Activated naive CD8-positive, alpha-beta T cell treated with anti-CD3 and anti-CD28 coated beads, Interleukin-2, amount 50 U/mL, for 24 hours (primary cell): ENCODE results near the gene SKAP2.
A peak's percentile ranks its signal among the peaks of the same experiment; 100 is the strongest.

Source experiments
- ATAC-seq: fragments of 150-1000 bp; cut with Tn5 transposase; one replicate; pipeline ENCODE4 v1.10.0; 2021
- DNase-seq: peaks from one replicate; pipeline ENCODE4 v3.0.0; 2021
- H3K27ac Mint-ChIP-seq: one replicate; pipeline ENCODE4 v1.8.0; 2021; ENCODE audit warnings: mild to moderate bottlenecking, mixed read lengths
- H3K27me3 Mint-ChIP-seq: one replicate; pipeline ENCODE4 v1.8.0; 2021; ENCODE audit warnings: mixed read lengths
- H3K36me3 Mint-ChIP-seq: one replicate; pipeline ENCODE4 v1.8.0; 2021; ENCODE audit warnings: low read depth, mixed read lengths
- H3K4me1 Mint-ChIP-seq: one replicate; pipeline ENCODE4 v1.8.0; 2021; ENCODE audit warnings: mixed read lengths
- H3K4me3 Mint-ChIP-seq: one replicate; pipeline ENCODE4 v1.8.0; 2021; ENCODE audit warnings: mild to moderate bottlenecking, moderate library complexity, mixed read lengths
- H3K9me3 Mint-ChIP-seq: one replicate; pipeline ENCODE4 v1.8.0; 2021; ENCODE audit warnings: mixed read lengths

The SKAP2 gene

DNA sequence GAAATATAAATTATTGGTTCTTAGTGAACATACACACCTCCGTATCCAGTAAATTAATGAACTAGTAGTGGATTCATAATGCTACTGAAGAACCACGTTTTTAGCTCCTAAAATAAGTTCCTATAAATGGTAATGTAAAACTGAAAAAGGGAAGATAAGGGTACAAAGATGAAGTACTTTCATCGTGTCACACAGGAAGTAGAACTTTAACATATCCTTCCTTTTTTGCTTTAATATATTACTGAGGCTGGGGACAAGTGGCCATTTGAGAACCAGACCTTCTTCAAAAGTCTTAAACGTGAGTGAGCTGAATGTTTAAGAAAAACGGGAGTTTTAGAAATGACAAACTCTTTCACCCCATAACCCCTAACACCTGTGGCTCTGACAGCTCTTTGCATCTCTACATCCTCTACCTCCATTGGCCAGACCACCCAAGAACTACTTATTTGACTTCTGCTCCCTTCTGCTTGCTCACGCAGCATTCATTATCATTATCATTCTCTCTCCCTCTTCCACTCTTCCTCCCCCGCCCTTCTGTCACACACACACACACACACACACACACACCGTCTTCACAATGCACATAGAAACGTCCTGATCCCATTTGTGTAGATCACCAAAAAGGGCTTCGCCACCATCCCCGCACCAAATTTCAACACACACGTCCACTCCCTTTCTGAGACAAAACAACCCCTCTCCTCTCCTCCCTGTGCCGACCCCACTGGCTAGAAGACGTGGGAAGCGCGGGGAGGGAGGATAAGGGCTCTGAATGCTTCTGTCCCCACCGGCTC is 677 bp downstream of the SKAP2 start:
- H3K27ac Mint-ChIP-seq: peak overlapping the region; percentile 84
- H3K9me3 Mint-ChIP-seq: peaks cover 3% of the 10 kb centered on the region
- peak overlapping the region; percentile 92 for H3K4me3 Mint-ChIP-seq
- peak; percentile 7 for DNase-seq
- peaks cover 48% of the 10 kb centered on the region for H3K27me3 Mint-ChIP-seq
- peaks cover 22% of the 10 kb centered on the region for H3K4me1 Mint-ChIP-seq
- H3K36me3 Mint-ChIP-seq: peaks cover 7% of the 10 kb centered on the region
- ATAC-seq: peak; percentile 4

DNA sequence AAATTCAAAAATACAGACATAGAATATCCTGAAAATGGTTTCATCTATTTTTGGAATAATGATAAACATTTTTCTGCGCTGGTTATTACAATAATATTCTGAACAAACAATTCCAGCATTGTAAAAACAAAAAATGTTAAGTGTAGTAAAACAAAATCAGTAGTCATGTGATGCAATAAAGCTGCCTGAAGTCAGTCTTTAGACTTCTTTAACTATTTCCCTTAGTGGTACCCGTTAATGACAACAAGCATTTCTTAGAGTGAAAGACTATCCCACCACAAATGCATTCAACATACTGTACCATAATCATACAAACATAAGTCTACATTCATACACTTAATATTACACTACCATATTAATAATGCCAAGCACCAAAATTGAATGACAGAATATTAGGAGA is 1.6 kb downstream of the SKAP2 start:
- peaks cover 53% of the 10 kb centered on the region for H3K27me3 Mint-ChIP-seq
- H3K4me1 Mint-ChIP-seq: peaks cover 25% of the 10 kb centered on the region
- H3K4me3 Mint-ChIP-seq: peak overlapping the region; percentile 92
- peaks cover 7% of the 10 kb centered on the region for H3K36me3 Mint-ChIP-seq
- no peak for DNase-seq
- no peak for ATAC-seq
- H3K9me3 Mint-ChIP-seq: peaks cover 3% of the 10 kb centered on the region
- no peak overlapping the region for H3K27ac Mint-ChIP-seq

DNA sequence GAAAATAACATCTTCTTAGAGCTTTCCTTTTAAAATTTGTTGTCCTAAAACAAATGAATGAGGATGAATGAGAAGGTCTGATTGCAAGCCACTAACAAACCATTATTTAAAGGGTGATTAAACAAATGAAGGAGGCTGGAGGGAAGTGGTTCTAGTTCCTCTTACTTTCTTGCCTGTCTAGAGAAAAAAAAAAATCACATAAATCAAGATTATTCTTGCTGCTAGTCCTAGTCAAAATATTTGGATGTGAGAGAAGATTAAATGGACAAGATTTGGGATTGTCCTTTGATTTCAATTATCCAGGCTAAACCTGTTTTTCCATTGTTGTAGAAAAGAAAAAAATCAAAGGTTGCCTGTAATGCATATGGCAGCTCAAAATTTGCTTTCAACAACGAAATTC is 3.3 kb downstream of the SKAP2 start:
- no peak overlapping the region for H3K27ac Mint-ChIP-seq
- peaks cover 29% of the 10 kb centered on the region for H3K4me1 Mint-ChIP-seq
- peaks cover 7% of the 10 kb centered on the region for H3K36me3 Mint-ChIP-seq
- DNase-seq (no peak), ATAC-seq (no peak)
- H3K27me3 Mint-ChIP-seq: peaks cover 65% of the 10 kb centered on the region
- peaks cover 3% of the 10 kb centered on the region for H3K9me3 Mint-ChIP-seq
- H3K4me3 Mint-ChIP-seq: no peak overlapping the region

DNA sequence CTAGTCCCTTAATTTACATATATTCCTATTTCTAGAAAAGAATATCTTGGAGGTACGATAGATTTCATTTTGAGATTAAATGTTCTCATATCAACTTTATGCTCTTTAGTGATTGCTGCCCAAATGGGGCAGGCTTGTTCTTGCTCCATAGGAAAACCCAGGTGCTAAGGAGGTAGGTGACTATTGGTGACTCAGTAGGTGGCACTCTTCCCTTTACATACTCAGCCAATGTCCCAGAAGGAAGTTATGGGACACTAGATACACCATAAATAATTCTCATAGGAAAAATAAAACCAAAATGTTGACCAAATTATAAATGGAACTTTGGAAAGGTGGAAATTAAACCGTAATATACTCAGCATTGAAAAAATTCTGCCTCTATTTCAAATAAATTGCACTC is 4.0 kb downstream of the SKAP2 start:
- no peak overlapping the region for H3K4me3 Mint-ChIP-seq
- DNase-seq: no peak
- peaks cover 5% of the 10 kb centered on the region for H3K36me3 Mint-ChIP-seq
- H3K27me3 Mint-ChIP-seq: peaks cover 59% of the 10 kb centered on the region
- no peak overlapping the region for H3K27ac Mint-ChIP-seq
- H3K9me3 Mint-ChIP-seq: no peaks in the 10 kb centered on the region
- H3K4me1 Mint-ChIP-seq: peaks cover 25% of the 10 kb centered on the region
- no peak for ATAC-seq

DNA sequence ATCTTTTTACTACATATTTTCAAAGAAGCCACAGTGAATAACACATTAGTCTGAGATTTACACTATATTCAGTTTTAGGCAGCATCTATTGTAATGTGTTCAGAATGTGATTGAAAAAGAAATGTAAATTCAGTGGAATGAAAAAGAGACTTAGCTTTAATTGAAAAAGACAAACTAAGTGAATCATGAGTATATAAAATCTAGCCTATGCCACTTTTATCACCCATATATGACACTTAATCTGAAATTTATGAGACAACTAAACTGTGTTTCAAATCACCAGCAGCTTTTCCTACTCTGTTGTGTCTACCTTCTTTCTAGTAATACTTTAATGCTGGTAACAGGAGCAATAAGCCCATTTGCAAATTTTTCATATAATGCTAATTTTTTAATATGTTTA is 4.7 kb downstream of the SKAP2 start:
- Mint-ChIP-seq H3K4me1 (peaks cover 19% of the 10 kb centered on the region), H3K36me3 (peaks cover under 1% of the 10 kb centered on the region), H3K9me3 (no peaks in the 10 kb centered on the region), H3K4me3 (no peak overlapping the region), H3K27ac (no peak overlapping the region), H3K27me3 (peaks cover 59% of the 10 kb centered on the region)
- DNase-seq (no peak), ATAC-seq (no peak)

DNA sequence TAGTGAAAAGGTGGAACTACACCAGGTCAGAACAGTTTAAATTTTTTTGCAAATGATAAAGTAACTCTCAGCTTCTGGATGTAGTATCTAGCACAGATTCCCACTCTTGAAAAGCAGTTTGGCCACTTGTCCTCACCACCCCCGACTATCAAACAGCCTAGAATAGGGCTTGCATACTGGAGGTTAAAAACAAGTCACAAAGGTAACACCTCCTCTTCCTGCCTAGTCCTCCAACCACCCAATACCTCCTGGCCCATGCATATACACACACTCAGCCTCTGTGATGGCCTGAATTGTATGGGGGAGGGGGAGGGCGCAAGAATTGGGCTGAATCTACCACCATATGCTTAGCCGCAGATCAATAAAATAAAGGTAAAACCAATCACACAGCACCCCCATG is 5.7 kb downstream of the SKAP2 start:
- Mint-ChIP-seq H3K27ac (no peak overlapping the region), H3K27me3 (peaks cover 54% of the 10 kb centered on the region)
- no peak for ATAC-seq

DNA sequence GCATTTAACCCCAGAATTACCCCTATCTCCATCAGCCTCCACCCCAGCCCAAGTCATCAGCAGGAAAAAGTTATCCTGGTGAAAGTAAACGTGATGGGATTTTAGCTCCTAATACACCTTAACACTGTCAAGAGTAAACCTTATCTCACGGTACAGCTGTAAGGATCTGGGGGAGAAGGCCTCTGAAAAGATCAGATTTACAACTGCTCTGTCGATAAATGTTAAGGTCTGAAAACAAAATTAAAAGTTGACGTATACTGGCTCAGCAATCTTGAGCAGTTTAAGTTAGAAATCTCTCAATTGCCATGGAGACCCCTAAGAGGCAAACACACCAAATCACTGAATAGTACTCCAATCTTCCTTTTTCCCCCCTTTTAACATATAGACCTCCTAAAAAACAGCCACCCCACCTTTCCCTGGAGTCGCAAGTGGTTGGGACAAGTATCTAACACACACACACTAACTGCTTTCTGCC is 6.1 kb downstream of the SKAP2 start:
- ATAC-seq (no peak), DNase-seq (no peak)
- Mint-ChIP-seq H3K27me3 (peaks cover 53% of the 10 kb centered on the region), H3K4me1 (peaks cover 6% of the 10 kb centered on the region), H3K9me3 (no peaks in the 10 kb centered on the region), H3K27ac (no peak overlapping the region), H3K4me3 (no peak overlapping the region), H3K36me3 (no peaks in the 10 kb centered on the region)

More for the DNA sequence above, 5.7 kb downstream of the SKAP2 start:
- Mint-ChIP-seq H3K4me3 (no peak overlapping the region), H3K4me1 (peaks cover 10% of the 10 kb centered on the region), H3K9me3 (no peaks in the 10 kb centered on the region), H3K36me3 (no peaks in the 10 kb centered on the region)
- DNase-seq: no peak

DNA sequence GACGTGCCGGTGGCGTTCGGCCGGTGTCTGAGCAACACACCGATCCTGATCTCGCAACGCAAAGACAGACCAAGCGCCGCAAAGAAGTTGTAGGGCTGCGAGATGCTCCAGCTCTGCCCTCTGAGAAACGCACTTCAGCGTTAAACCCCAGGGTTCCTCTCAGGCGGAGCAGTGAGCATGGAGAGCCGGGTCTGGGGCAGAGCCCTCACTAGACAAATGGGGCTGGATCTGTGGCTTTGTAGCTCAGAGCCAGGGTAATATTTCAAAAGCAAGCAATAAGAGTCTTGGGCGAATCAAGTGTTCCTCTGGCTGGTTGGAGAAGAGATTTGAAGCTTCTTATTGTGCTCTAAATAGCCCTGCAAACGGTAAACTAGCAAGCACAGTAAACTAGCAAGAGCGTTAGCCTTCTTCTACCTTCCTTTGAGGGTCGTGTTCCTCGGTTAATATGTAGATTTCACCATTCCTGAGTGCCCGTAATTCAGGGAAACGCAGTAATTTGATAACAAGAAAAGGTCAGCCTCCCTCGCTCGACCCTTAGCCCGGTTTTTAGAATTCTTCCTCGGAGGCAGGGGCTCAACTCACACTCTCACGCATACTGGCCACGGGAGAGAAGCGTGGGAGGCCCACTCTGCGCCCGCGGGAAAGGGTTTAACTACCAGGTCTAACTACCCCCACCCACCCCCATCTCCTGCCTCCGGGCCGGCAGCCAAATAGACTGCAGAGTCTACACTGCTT is 6.7 kb downstream of the SKAP2 start:
- Mint-ChIP-seq H3K4me3 (peak overlapping the region; percentile 60), H3K9me3 (no peaks in the 10 kb centered on the region), H3K27me3 (peaks cover 49% of the 10 kb centered on the region), H3K27ac (no peak overlapping the region), H3K4me1 (peaks cover 6% of the 10 kb centered on the region), H3K36me3 (no peaks in the 10 kb centered on the region)
- DNase-seq (peak; percentile 9), ATAC-seq (no peak)

DNA sequence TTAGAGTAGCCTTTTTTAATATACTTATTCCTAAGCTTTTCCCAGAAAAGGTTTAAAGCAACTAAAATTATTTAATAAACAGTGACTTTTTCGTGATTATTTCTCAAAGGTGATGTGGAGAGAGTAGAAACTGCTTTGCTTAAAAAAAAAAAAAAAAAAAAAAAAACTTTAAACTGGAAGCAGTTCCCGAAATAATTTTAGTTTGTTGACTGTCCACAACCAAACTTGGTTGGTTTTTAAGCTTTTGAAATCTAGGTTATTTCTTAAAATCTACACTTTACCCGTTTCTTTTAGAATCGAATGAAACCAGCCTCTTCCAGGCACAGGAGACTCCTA is 7.3 kb downstream of the SKAP2 start:
- peaks cover 48% of the 10 kb centered on the region for H3K27me3 Mint-ChIP-seq
- ATAC-seq (no peak), DNase-seq (no peak)
- no peak overlapping the region for H3K27ac Mint-ChIP-seq
- no peaks in the 10 kb centered on the region for H3K9me3 Mint-ChIP-seq
- peaks cover 6% of the 10 kb centered on the region for H3K4me1 Mint-ChIP-seq
- no peaks in the 10 kb centered on the region for H3K36me3 Mint-ChIP-seq
- peak overlapping the region; percentile 60 for H3K4me3 Mint-ChIP-seq

DNA sequence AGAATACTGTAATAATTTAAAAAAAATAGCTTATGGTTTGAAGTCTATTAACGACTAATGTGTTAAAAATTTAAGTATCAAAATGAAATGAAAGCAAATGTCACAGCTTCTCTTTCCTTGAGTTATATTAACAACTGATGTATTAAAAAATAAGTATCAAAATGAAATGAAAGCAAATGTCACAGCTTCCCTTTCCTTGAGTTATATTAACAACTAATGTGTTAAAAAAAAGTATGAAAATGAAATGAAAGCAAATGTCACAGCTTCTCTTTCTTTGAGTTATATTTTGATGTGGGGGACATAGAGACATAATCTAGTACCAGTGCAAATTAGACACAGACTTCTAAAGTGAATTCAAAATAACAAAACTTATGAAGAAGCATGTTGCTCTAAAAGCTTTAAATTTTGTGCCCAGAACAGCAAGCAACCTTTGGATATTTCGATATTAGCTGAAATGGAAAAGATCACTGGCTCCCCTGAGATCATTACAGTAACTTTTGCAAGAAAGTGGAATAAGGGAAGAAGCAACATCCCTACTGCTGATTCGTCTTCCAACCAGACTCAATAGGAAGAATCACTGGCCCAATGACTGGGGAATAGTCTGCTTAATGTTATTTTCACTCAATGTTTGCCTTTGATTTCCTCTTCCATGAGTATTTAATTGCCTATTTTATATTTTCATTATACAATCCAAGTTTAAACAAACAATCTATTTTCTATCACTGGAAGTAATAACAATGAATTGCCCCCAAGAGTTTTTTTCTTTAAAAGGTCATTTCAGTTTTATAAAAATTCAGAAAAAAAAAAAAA is 8.0 kb downstream of the SKAP2 start:
- DNase-seq (no peak), ATAC-seq (no peak)
- no peak overlapping the region for H3K27ac Mint-ChIP-seq
- no peaks in the 10 kb centered on the region for H3K36me3 Mint-ChIP-seq
- peaks cover 6% of the 10 kb centered on the region for H3K4me1 Mint-ChIP-seq
- no peaks in the 10 kb centered on the region for H3K9me3 Mint-ChIP-seq
- peaks cover 47% of the 10 kb centered on the region for H3K27me3 Mint-ChIP-seq
- H3K4me3 Mint-ChIP-seq: no peak overlapping the region

DNA sequence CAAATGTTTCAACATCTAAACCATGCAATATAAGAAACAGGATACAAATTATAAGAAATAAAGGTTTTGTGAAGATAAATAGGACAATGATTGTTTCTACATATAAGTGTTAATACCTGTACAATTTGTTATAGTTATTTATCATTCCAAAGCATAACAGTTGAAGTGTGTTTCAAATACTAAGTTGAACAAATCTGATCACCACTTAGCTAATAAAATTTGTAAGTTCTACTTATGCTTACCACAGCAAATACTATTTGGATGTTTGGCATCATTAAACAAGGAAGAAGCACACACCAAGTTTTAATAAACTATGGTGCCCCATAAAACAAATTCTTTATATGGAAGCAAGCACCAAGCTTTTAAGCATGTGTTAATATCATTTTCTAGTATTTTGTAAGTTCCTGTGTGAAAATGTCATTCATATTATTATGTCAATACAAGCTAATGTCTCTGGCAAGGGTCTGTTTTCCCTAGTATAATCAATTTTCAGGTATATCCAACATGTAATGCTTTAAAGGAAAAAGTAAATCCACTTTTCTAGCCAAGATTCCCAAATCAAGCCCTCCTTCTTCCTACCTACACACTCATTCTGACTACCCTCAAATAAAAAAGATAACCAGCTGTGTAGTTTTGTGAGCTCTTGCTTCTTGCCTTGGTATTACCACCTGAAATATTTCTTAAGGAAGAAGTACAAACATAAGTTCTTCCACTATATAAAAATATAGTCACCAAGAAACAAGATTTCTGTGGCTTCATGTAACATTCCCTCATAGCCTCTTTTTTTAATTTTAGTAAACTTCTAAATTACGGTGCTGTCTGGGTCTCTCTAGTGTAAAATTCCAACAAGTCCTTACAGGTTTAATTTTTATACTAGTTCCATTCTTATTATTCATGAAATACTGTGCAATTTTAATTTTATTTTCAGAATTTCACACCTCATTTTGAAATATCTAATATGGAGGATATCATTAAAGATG is 9.2 kb downstream of the SKAP2 start:
- Mint-ChIP-seq H3K27me3 (peaks cover 42% of the 10 kb centered on the region), H3K27ac (no peak overlapping the region), H3K36me3 (no peaks in the 10 kb centered on the region), H3K4me1 (peaks cover 6% of the 10 kb centered on the region), H3K9me3 (no peaks in the 10 kb centered on the region), H3K4me3 (no peak overlapping the region)
- DNase-seq: no peak
- ATAC-seq: no peak

DNA sequence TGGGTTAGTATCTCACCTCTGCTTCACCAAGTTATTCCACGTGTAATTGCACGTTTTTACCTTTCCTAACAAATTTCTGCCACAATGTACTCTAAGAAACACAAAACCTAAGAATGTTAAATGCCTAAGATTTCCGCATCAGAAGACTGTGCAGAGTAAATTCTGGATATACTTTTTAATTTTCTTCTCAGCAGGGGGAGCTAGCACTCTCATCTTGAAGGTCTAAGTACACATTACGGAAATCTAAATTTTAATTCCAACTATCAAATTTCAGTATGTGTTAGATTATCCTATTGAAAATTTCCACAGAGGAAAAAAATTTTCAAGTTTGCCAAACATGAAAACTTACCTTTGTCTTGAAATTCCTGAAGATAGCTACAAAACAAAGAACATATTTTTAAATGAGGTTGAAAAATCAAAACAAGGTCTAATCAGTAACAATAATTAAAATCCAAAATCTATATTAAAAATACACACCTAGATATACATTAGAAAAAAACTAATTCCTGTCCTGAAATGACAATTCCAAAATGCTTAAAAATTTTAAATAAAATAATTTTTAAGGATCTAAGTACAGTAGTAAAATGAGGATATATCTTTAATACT is 10.5 kb downstream of the SKAP2 start:
- no peaks in the 10 kb centered on the region for H3K36me3 Mint-ChIP-seq
- H3K9me3 Mint-ChIP-seq: no peaks in the 10 kb centered on the region
- DNase-seq (no peak), ATAC-seq (no peak)
- peaks cover 31% of the 10 kb centered on the region for H3K27me3 Mint-ChIP-seq
- H3K4me1 Mint-ChIP-seq: peaks cover 6% of the 10 kb centered on the region
- H3K27ac Mint-ChIP-seq: no peak overlapping the region
- H3K4me3 Mint-ChIP-seq: no peak overlapping the region

DNA sequence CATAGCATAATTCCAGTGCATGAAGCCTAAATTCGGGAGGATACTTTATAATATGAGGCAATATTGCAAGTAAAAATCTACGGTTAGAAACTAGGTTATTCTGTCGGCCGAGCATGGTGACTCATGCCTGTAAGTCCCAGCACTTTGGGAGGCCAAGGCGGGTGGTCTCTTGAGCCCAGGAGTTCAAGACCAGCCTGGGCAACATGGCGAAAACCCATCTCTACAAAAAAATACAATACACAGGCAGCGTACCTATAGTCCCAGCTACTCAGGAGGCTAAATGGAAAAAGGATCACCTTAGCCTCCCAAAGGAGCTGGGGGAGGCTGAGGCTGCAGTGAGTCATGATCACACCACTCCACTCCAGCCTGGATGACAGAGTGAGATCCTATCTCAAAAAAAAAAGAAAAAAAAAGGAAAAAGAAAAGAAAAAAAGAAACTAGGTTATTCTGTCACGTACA is 14.2 kb downstream of the SKAP2 start:
- Mint-ChIP-seq H3K9me3 (no peaks in the 10 kb centered on the region), H3K36me3 (no peaks in the 10 kb centered on the region), H3K4me1 (no peaks in the 10 kb centered on the region), H3K27me3 (peaks cover 4% of the 10 kb centered on the region), H3K4me3 (no peak overlapping the region), H3K27ac (no peak overlapping the region)
- DNase-seq: no peak
- no peak for ATAC-seq
